ENCODE data around the gene MRPL2.

MRPL2 gene

DNA sequence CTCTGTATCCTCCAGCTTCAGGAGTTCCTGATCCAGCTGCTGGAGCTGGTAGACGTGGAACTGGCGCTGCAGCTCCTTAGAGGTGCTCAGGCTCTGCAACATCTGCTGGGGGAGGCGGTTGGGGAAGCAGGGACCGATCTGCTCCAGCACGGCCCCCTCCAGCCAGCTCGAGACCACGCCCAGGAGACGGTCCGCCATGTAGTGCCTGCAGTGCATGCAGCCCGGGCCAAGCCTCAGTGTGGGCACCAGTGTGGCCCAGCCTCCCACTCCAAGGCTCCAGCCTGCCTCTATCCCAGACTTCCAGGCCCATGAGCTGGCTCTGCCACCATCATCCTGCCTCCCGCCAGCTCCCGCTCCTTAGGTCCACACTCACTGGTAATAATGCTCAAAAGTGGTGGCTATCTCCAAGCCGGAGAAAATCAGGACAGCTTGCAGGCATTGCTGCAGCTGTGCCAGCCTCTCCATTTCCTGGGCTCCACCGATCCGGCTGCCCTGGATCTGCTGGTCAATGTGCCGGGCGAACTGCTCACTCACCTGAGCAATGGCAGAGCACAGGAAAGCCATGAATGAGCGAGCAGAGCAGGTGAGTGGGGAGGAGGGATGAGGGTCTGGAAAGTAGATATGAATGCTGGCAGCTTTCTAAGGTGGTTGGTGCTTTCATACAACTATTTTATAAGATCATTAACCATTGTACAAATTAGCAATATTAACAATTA, 18.5 kb downstream of the MRPL2 start:
- H3K4me3 ChIP-seq (ENCODE audit: low read length) = no peak overlapping the region
- peaks cover 24% of the 10 kb centered on the region for H3K36me3 ChIP-seq (ENCODE audit: control insufficient read depth, insufficient read depth, low read length)

DNA sequence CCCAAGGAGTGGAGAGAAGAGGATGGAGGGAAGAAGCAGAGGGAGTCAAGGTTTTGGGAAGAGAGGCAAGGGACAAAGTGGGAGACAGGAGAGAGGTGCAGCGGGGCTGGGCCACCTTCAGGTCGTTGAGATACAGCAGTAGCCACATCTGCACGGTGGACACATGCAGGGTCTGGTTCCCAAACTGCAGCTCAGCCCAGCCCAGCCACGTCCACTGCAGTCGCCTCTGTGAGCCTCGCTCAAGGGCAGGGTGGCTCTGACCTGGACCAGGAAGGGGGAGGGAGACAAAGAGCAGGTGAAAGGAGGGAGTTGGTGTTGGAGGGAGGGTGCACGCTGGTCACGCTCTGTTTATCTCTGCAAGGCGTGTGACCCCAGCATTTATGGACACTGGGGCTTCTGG, 20.5 kb downstream of the MRPL2 start:
- H3K4me1 ChIP-seq (ENCODE audit: control insufficient read depth, insufficient read depth, low read length) = no peaks in the 10 kb centered on the region
- H3K9me3 ChIP-seq (ENCODE audit: control insufficient read depth, low read length) = no peaks in the 10 kb centered on the region
- peaks cover 22% of the 10 kb centered on the region for H3K36me3 ChIP-seq (ENCODE audit: control insufficient read depth, insufficient read depth, low read length)
- no peak overlapping the region for H3K4me3 ChIP-seq (ENCODE audit: low read length)
- no peaks in the 10 kb centered on the region for H3K27me3 ChIP-seq (ENCODE audit: control insufficient read depth, insufficient read depth, low read length)
- no peak overlapping the region for H3K9ac ChIP-seq (ENCODE audit: low read length)

More for the DNA sequence above, 18.5 kb downstream of the MRPL2 start:
- H3K27me3 ChIP-seq (ENCODE audit: control insufficient read depth, insufficient read depth, low read length) = no peaks in the 10 kb centered on the region
- no peaks in the 10 kb centered on the region for H3K9me3 ChIP-seq (ENCODE audit: control insufficient read depth, low read length)
- H3K9ac ChIP-seq (ENCODE audit: low read length) = no peak overlapping the region
- H3K4me1 ChIP-seq (ENCODE audit: control insufficient read depth, insufficient read depth, low read length) = no peaks in the 10 kb centered on the region

DNA sequence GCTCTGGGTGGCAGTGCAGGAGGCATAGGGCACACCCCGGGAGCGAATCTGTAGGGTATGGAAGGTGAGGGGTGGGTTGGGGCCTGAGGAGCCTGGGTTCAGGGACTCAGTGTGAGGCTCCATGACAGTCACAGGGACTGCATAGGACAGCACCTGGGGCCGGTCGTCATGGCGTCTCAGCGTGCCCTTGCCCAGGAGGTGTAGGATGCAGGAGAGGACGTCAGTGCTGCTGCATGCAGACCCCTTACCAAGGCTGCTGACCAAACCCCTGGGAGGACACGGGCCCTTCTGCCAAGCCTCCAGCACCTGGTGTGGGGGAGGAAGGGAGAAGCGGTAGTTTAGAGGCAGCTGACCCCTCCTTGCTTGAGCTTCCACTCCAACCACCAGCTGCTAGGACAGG, 21.5 kb downstream of the MRPL2 start:
- H3K27me3 ChIP-seq (ENCODE audit: control insufficient read depth, insufficient read depth, low read length) = no peaks in the 10 kb centered on the region
- H3K9ac ChIP-seq (ENCODE audit: low read length) = no peak overlapping the region
- no peaks in the 10 kb centered on the region for H3K4me1 ChIP-seq (ENCODE audit: control insufficient read depth, insufficient read depth, low read length)
- H3K4me3 ChIP-seq (ENCODE audit: low read length) = no peak overlapping the region
- H3K36me3 ChIP-seq (ENCODE audit: control insufficient read depth, insufficient read depth, low read length) = peaks cover 16% of the 10 kb centered on the region
- H3K9me3 ChIP-seq (ENCODE audit: control insufficient read depth, low read length) = no peaks in the 10 kb centered on the region

DNA sequence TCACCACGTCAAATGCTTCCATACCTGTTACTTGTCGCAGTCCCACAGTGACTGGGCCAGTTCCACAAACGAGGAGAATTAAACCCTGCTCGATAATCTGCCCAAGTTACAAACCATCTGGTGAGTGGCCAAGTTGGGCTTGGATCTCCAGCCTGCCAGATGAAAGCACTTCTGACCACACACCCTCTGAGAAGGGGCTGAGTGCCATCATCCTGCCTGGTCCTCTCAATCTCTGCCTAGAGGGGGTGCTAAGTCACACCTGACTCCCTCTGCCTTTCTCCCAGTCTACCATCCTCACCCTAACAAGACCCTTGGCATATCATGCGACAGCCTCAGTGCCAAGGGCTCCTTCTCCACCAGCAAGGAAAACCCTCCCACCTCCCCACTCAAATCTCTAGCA, 22.0 kb downstream of the MRPL2 start:
- Histone ChIP-seq H3K9ac (ENCODE audit: low read length) (no peak overlapping the region), H3K36me3 (ENCODE audit: control insufficient read depth, insufficient read depth, low read length) (peaks cover 14% of the 10 kb centered on the region), H3K9me3 (ENCODE audit: control insufficient read depth, low read length) (no peaks in the 10 kb centered on the region), H3K27me3 (ENCODE audit: control insufficient read depth, insufficient read depth, low read length) (no peaks in the 10 kb centered on the region), H3K4me3 (ENCODE audit: low read length) (no peak overlapping the region), H3K4me1 (ENCODE audit: control insufficient read depth, insufficient read depth, low read length) (no peaks in the 10 kb centered on the region)

DNA sequence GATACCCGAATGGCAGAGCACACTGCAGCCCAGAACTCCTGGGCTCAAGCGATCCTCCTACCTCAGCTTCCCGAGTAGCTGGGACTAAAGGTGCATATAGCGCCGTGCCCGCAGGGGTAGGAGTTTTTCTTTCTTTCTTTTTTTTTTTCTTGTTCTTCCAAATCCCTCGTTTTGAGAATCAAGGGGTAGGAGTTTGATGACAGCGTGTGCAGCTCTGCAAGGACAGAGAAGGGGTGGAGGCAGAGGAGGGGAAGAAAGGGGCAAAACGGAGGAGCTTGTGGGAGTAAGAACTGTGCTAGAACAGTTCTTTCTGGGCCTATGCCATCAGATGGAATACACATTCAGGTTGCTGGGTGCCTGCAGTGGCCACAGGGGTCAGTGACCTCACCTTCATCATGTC, 22.5 kb downstream of the MRPL2 start:
- peaks cover 14% of the 10 kb centered on the region for H3K36me3 ChIP-seq (ENCODE audit: control insufficient read depth, insufficient read depth, low read length)
- no peaks in the 10 kb centered on the region for H3K4me1 ChIP-seq (ENCODE audit: control insufficient read depth, insufficient read depth, low read length)
- H3K4me3 ChIP-seq (ENCODE audit: low read length) = no peak overlapping the region
- H3K27me3 ChIP-seq (ENCODE audit: control insufficient read depth, insufficient read depth, low read length) = no peaks in the 10 kb centered on the region
- no peak overlapping the region for H3K9ac ChIP-seq (ENCODE audit: low read length)
- no peaks in the 10 kb centered on the region for H3K9me3 ChIP-seq (ENCODE audit: control insufficient read depth, low read length)

DNA sequence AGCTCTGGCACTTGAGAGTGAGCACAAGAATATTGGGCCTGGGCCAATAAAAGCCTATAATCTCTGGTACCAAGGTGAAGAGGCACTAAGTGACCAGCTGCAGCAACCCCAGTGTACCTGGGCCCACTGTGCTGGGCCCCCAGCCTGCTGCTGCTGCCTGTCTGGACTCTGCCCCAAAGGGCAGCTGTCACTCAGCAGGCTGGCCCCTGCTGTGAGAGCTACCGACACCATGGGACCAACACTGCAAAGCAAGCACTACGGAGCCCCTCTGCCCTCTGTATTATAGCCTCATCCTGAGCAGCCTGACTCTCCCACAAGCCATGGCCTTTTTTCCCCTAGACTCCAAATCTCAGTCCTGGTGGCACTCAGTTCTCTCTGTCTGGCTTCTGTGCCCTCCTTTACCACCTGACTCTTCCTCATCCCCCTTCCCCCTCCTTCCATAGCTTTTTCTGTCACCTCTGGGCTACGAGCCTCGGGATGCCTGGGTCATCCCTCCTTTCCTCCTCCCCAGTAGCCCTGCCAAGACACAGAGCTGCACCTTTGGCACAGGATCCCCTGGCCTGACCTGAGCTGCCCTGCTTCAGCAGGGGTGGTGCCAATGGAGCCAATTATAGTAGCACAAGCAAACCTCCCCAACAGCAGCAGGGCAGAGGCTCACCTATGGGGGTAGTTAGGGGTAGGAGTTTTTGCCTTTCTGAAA, 23.6 kb downstream of the MRPL2 start:
- Histone ChIP-seq H3K9ac (ENCODE audit: low read length) (no peak overlapping the region), H3K4me1 (ENCODE audit: control insufficient read depth, insufficient read depth, low read length) (no peaks in the 10 kb centered on the region), H3K9me3 (ENCODE audit: control insufficient read depth, low read length) (no peaks in the 10 kb centered on the region), H3K36me3 (ENCODE audit: control insufficient read depth, insufficient read depth, low read length) (peaks cover 13% of the 10 kb centered on the region), H3K4me3 (ENCODE audit: low read length) (no peak overlapping the region), H3K27me3 (ENCODE audit: control insufficient read depth, insufficient read depth, low read length) (no peaks in the 10 kb centered on the region)

DNA sequence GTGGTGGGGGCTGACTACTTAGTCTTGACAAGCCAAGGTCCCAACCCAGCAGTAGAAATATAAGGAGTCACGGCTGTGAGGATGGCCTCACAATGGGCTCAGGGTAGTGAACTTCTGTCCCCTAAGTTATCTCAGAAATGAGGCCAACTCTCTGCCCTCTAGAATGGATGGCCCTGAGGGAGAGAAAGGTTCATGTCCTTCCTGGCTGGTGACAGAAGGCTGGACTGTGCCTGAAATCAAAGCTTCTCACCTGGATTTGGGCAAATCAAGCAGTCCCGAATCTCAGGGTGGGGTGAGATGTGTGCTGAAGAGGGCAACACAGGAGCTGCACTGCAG, 25.1 kb downstream of the MRPL2 start:
- peaks cover 5% of the 10 kb centered on the region for H3K36me3 ChIP-seq (ENCODE audit: control insufficient read depth, insufficient read depth, low read length)
- H3K27me3 ChIP-seq (ENCODE audit: control insufficient read depth, insufficient read depth, low read length) = no peaks in the 10 kb centered on the region
- H3K4me1 ChIP-seq (ENCODE audit: control insufficient read depth, insufficient read depth, low read length) = no peaks in the 10 kb centered on the region
- no peak overlapping the region for H3K9ac ChIP-seq (ENCODE audit: low read length)
- no peak overlapping the region for H3K4me3 ChIP-seq (ENCODE audit: low read length)
- no peaks in the 10 kb centered on the region for H3K9me3 ChIP-seq (ENCODE audit: control insufficient read depth, low read length)

DNA sequence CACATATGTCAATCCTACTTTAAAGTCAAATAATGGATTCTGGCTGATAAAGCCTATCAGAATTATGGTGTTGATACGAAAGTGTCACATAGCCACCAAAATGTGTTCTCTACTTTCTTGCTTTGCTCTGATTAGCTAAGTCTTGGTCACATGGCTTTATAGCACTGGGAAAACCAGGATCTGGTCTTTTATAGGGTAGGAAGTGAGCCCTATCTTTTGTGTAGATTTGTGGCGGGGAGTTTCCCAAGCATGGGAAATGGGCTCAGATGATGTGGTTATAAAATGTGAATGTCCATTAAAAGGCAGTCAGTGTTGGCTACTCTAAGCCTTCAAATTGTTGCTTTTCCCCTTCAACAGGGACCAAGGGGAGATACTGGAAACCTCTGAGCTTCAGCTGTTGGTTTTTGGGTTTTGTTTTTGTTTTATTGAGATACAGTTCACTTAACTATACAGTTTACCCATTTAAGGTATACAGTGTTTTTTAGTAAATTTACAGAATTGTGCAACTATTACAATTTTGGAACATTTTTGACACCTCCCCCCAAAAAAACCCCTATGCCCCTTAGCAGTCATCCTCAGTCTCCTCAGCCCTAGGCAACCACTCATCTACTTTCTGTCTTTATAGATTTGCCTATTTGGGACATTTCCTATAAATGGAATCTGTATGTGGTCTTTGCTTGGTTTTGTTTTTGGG, 25.6 kb downstream of the MRPL2 start:
- no peak overlapping the region for H3K9ac ChIP-seq (ENCODE audit: low read length)
- peaks cover 5% of the 10 kb centered on the region for H3K36me3 ChIP-seq (ENCODE audit: control insufficient read depth, insufficient read depth, low read length)
- no peaks in the 10 kb centered on the region for H3K27me3 ChIP-seq (ENCODE audit: control insufficient read depth, insufficient read depth, low read length)
- no peak overlapping the region for H3K4me3 ChIP-seq (ENCODE audit: low read length)
- no peaks in the 10 kb centered on the region for H3K9me3 ChIP-seq (ENCODE audit: control insufficient read depth, low read length)
- H3K4me1 ChIP-seq (ENCODE audit: control insufficient read depth, insufficient read depth, low read length) = no peaks in the 10 kb centered on the region

DNA sequence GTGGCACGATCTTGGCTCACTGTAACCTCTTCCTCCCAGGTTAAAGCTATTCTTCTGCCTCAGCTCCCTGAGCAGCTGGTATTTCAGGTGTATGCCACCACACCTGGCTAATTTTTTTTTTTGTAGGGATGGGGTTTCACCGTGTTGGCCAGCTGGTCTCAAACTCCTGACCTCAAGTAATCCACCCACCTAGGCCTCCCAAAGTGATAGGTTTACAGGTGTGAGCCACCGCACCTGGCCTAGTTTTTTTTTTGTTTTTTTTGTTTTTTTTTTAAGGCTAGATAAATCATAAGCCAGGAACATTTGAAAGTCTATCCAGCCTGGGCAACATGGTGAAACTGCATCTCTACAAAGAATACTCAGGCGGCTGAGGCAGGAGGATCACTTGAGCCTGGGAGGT, 26.9 kb downstream of the MRPL2 start:
- Histone ChIP-seq H3K4me3 (ENCODE audit: low read length) (no peak overlapping the region), H3K36me3 (ENCODE audit: control insufficient read depth, insufficient read depth, low read length) (peaks cover 4% of the 10 kb centered on the region), H3K9ac (ENCODE audit: low read length) (no peak overlapping the region), H3K4me1 (ENCODE audit: control insufficient read depth, insufficient read depth, low read length) (no peaks in the 10 kb centered on the region), H3K27me3 (ENCODE audit: control insufficient read depth, insufficient read depth, low read length) (no peaks in the 10 kb centered on the region), H3K9me3 (ENCODE audit: control insufficient read depth, low read length) (no peaks in the 10 kb centered on the region)

DNA sequence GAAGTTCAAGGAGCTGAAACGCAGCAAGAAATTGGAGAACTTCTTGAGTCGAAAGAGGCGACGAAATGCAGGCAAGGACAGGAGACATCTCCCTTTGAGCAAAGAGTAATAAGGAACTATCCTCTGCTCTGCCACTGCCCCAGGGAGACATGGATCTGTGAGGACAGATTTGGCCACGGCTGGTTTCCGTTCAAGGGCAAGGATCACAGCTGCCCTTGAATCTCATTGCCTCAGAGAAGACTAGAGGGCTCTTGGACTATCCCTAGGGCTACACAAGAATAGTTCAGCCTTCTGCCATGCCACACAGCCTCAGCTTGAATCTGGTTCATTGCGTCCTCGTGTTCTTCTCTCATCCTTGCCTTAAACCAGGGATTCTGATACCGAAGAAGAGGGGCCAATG, 30.1 kb downstream of the MRPL2 start:
- Histone ChIP-seq H3K27me3 (ENCODE audit: control insufficient read depth, insufficient read depth, low read length) (no peaks in the 10 kb centered on the region), H3K4me1 (ENCODE audit: control insufficient read depth, insufficient read depth, low read length) (no peaks in the 10 kb centered on the region), H3K36me3 (ENCODE audit: control insufficient read depth, insufficient read depth, low read length) (no peaks in the 10 kb centered on the region), H3K4me3 (ENCODE audit: low read length) (no peak overlapping the region), H3K9me3 (ENCODE audit: control insufficient read depth, low read length) (no peaks in the 10 kb centered on the region), H3K9ac (ENCODE audit: low read length) (no peak overlapping the region)

DNA sequence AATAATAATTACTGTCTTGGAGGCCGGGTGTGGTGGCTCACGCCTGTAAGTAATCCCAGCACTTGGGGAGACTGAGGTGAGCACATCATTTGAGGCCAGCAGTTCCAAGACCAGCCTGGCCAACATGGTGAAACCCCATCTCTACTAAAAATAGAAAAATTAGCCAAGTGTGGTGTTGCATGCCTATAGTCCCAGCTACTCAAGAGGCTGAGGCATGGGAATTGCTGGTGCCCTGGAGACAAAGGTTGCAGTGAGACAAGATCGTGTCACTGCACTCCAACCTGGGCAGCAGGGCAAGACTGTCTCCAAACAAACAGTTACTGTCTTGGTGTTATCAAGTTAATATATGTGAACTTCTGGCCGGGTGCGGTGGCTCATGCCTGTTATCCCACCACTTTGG, 32.9 kb downstream of the MRPL2 start:
- no peak overlapping the region for H3K4me3 ChIP-seq (ENCODE audit: low read length)
- no peaks in the 10 kb centered on the region for H3K9me3 ChIP-seq (ENCODE audit: control insufficient read depth, low read length)
- no peaks in the 10 kb centered on the region for H3K36me3 ChIP-seq (ENCODE audit: control insufficient read depth, insufficient read depth, low read length)
- no peaks in the 10 kb centered on the region for H3K27me3 ChIP-seq (ENCODE audit: control insufficient read depth, insufficient read depth, low read length)
- H3K9ac ChIP-seq (ENCODE audit: low read length) = no peak overlapping the region
- H3K4me1 ChIP-seq (ENCODE audit: control insufficient read depth, insufficient read depth, low read length) = no peaks in the 10 kb centered on the region

DNA sequence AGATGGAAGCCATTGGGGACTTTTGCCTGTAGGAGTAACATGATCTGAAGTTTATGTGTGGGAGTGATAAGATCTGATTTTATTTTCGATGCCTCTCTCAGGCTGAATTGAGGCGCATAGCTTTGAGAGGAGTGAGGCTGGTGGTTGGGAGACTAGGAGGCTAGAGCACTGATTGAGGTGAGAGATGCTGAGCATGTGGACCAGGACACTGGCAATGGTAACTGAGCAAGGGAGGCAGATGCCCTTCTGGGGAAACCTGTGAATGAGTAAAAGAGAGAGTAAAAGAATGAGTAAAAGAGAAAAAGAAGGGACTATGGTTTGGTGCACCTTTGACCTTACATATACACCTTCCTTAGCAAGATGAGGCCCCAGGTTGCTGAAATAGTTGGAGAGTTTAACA, 34.8 kb downstream of the MRPL2 start:
- peak overlapping the region; percentile 10 for H3K9ac ChIP-seq (ENCODE audit: low read length)
- H3K4me1 ChIP-seq (ENCODE audit: control insufficient read depth, insufficient read depth, low read length) = peaks cover 8% of the 10 kb centered on the region
- H3K27me3 ChIP-seq (ENCODE audit: control insufficient read depth, insufficient read depth, low read length) = no peaks in the 10 kb centered on the region
- no peaks in the 10 kb centered on the region for H3K36me3 ChIP-seq (ENCODE audit: control insufficient read depth, insufficient read depth, low read length)
- H3K9me3 ChIP-seq (ENCODE audit: control insufficient read depth, low read length) = no peaks in the 10 kb centered on the region
- H3K4me3 ChIP-seq (ENCODE audit: low read length) = no peak overlapping the region

All from mucosa of stomach (tissue), 1 donor.